Medulla oblongata (tissue), 1 donor: ENCODE measurements around the gene AGAP3.

Source experiments
- DNase-seq: peaks from one replicate; pipeline ENCODE4 v3.0.0-alpha.2; 2015; ENCODE audit errors: extremely low spot score

The AGAP3 gene

DNA sequence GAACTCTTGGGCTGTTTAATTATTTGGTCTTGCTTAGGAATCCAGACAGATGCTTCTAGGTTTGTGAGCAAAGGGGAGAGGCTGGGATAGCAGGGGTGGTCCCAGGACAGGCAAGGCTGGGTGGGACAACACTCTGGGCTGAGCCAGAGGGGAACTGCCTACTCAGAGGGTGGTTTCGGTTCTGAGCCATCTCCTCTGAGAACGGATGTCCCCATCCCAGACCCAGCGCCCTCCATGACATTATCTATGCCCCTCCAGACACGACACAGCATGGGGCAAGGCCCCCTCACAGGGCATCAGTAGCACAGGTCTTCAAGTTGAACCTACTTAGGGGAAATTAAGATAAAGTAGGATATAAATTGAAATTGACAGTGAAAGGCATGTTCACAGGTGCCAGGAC, 93.7 kb downstream of the AGAP3 start:
- DNase-seq, result no peak

- no peak for DNase-seq
Observed at GRCh38 chr7:151181011-151181431, 94.7 kb downstream of the AGAP3 start.

GRCh38 chr7:151185762-151186639, 99.7 kb downstream of the AGAP3 start:
- no peak for DNase-seq

DNA sequence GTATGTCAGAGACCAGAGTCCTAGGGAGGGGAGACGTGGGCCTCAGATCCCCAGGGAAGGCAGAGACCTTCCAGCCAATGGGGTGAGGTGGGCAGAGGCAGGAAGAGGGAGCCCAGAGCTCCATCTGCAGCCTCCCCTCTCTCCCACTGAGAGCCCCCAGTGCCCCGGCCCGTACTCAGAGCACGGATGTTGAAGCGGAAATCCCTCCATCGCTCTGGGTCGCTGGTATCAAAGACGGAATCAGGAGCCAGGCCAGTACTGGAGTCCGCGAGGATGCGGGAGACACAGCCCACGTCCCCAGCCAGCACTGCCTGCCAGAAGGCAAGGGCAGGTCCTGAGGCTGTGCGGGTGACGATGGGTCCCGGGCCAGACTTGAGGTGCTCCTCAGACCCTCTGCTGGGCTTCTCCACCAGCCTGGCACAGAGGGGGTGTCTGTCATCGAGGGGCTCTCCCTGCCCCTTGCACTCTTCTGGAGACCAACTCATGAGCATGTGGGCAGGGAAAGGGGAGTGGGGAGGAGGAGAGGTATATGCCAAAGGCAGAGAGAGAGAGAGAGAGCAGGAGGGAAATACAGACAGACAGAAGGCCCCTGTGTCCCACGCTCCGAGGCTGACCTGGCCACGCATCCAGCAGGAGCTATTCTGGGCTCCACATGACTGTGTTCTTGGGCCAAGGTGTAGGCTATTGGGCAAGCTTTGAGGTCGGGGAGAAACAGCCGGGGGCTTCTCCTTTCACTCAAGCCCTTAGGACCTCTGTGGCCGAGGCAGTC, 100.5 kb downstream of the AGAP3 start, which contains the start of gene ASB10:
TSS of gene ASB10 (minus strand) at position 611 of the 769 bp plus-strand sequence. CDS start at position 491, 120 bp downstream.
- DNase-seq, result no peak

DNA sequence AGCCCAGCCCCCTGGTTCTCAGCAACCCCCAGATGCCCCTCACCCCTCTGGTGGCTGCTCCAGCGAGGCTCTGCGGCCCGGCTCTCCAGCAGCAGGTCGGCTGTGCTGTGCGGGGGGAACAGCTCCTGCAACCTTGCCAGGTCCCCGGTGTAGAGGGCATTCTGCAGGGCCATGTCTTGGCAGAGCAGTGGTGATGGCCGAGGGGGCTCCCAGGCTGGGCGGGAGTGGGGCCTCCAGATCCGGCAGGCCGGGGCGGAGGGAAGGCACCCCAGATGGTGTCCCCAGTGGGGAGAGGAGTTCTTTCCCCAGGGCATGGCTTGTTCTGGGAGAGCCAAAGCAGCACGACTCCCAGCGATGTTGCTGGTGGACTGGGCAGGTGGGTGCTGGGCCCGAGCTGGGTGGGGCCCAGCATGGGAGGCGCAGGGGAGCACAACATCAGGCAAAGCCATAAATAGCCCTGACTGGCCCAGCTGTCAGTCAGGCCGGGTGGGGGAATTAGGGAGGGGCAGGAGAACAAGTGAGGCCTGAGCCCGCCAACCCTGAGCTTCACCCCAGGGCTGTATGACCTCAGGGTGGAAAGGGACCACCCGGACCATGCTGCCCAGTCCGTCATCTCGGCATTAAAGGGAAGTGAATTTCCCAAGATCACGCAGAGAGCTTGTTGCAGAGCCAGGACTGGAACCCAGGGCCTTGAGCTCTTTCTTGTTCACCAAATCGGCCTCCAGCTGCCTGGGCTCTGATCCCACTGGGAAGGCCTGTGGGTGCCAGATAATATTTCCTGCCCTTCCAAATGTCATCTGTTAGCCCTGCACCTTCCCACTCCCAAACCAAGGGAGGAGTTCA, 101.4 kb downstream of the AGAP3 start:
- DNase-seq, result no peak

DNA sequence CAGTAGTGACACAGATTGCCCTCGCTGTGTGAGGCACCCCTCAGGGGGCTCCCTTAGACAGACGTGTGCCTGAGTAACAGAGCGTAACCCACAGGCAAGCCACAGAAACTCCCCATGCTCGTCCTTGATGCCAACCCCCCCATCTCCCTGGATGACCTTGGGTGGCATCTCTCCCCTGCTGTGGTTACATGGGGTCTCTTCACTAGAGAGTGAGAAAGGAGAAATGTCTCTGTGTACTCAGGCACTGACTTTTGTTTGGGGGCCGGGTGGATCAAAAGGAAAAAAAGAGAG, 101.9 kb downstream of the AGAP3 start:
- no peak for DNase-seq

GRCh38 chr7:151189038-151189437, 102.8 kb downstream of the AGAP3 start:
- DNase-seq, result no peak

- no peak for DNase-seq
Observed at GRCh38 chr7:151191544-151191943, 105.3 kb downstream of the AGAP3 start.

GRCh38 chr7:151192002-151192539, 105.8 kb downstream of the AGAP3 start:
- no peak for DNase-seq

GRCh38 chr7:151193203-151193978, 107.1 kb downstream of the AGAP3 start:
- no peak for DNase-seq
